VCaP (cell line): ENCODE measurements around the gene NDEL1.

Source experiments
- H3K27ac ChIP-seq: fragments of 450-650 bp; 2 replicates; pipeline ENCODE4 v1.5.1; 2017
- CTCF ChIP-seq: fragments of 450-650 bp; conservative IDR thresholded peaks from 2 replicates; pipeline ENCODE4 v1.5.1; 2017; ENCODE audit warnings: mild to moderate bottlenecking, moderate library complexity

Gene NDEL1

DNA sequence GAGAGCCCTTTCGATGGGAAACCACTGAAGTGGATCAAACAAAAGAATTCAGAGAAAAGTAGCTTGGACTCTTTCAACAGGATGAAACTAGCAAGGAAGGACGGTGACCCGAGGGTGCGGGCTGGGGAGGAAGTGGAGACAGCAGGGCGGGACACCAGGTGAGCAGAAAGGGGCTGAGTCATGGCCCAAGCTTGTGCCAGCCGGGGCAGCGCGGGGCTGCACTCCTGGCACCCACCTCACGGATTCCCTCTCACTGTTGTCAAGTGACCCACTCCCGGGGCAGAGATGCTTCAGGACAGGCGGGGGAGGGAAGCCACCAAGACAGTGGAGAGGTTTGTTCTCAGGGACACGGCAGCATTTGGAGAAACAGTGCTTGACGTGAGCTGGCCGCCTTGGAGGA is 27.3 kb upstream of the NDEL1 start:
- H3K27ac ChIP-seq: no peak overlapping the region
- no peak for TF ChIP-seq CTCF

GRCh38 chr17:8409966-8410882 is 25.5 kb upstream of the NDEL1 start:
- TF ChIP-seq CTCF: peak; percentile 86
- no peak overlapping the region; the same call in 1 of the 2 replicates for H3K27ac ChIP-seq

DNA sequence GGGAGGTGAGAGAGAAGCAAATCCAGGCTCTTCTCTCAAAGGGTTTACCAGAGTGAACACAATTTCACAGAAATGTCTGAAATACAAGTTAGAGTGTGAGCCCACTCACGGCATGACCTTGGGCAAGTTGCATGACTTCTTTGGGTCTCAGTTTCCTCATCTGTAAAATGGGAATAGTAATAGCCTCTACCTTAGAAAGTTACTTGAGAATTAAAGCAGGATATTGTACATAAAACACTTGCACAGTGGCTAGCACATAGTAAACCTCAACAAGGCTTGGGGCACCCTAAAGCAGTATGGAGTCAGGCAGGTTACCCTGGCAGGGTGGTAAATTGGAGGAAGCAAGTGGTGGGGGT is 24.8 kb upstream of the NDEL1 start:
- H3K27ac ChIP-seq: no peak overlapping the region
- no peak for TF ChIP-seq CTCF

- no peak overlapping the region for H3K27ac ChIP-seq
- TF ChIP-seq CTCF: no peak
Observed at GRCh38 chr17:8412089-8412488, 23.6 kb upstream of the NDEL1 start.

- no peak for TF ChIP-seq CTCF
- no peak overlapping the region for H3K27ac ChIP-seq
Observed at GRCh38 chr17:8413328-8413727, 22.4 kb upstream of the NDEL1 start.

GRCh38 chr17:8413938-8414337 is 21.7 kb upstream of the NDEL1 start:
- no peak overlapping the region for H3K27ac ChIP-seq
- no peak for TF ChIP-seq CTCF

GRCh38 chr17:8417806-8418205 is 17.9 kb upstream of the NDEL1 start:
- TF ChIP-seq CTCF: no peak
- no peak overlapping the region for H3K27ac ChIP-seq
